ENCODE measurements around the gene RINL.
"Not testable (repeated sequence)": the region's sequence is repeated elsewhere in the genome, so short reads cannot be mapped to it uniquely, and the experiment has no call there.

RINL gene

GRCh38 chr19:38893341-38893771 is 15.3 kb upstream of the RINL start:
- no peaks in the 10 kb centered on the region for H3K9me3 ChIP-seq (ENCODE audit: severe bottlenecking)
- peak; percentile 42 for DNase-seq
- TF ChIP-seq CTCF (IDR thresholded peaks at IDR 0.05; ENCODE audit: low read depth, low read length) = no peak

GRCh38 chr19:38892841-38893240 is 14.8 kb upstream of the RINL start:
- TF ChIP-seq CTCF (IDR thresholded peaks at IDR 0.05; ENCODE audit: low read depth, low read length) = no peak
- DNase-seq = peak; percentile 25
- H3K27me3 ChIP-seq (ENCODE audit: insufficient read depth, low read depth, severe bottlenecking) = no peaks in the 10 kb centered on the region
- H3K9me3 ChIP-seq (ENCODE audit: severe bottlenecking) = no peaks in the 10 kb centered on the region
- peaks cover 3% of the 10 kb centered on the region; the same call in 1 of the 2 replicates for H3K36me3 ChIP-seq
- no peak overlapping the region for H3K4me3 ChIP-seq (ENCODE audit: low read depth, low read length)
- peak overlapping the region; percentile 29 for H3K27ac ChIP-seq

More at GRCh38 chr19:38893341-38893771, 15.3 kb upstream of the RINL start:
- Histone ChIP-seq H3K4me3 (ENCODE audit: low read depth, low read length) (no peak overlapping the region), H3K27me3 (ENCODE audit: insufficient read depth, low read depth, severe bottlenecking) (no peaks in the 10 kb centered on the region), H3K36me3 (peaks cover 3% of the 10 kb centered on the region; the same call in 1 of the 2 replicates), H3K27ac (peak overlapping the region; percentile 29)

DNA sequence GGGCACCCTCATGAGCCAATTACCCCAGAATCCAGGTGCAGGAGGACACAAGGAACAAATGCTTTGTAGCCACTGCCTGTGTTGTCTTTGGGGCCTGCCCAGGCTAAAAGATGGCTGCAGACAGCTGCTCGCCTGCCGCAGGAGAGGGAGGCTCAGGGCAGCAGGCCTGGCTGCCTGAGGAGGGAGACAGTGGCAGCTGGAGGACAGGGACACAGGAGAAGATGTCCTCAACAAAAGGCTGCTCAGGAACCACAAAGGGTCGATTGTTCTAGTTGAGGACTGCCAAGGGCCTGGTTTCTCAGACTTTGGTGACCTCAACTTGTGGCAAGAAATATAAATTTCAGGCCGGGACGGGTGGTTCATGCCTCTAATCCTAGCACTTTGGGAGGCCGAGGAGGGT is 13.7 kb upstream of the RINL start:
- peaks cover 3% of the 10 kb centered on the region; the same call in 1 of the 2 replicates for H3K36me3 ChIP-seq

GRCh38 chr19:38890686-38891085 is 12.6 kb upstream of the RINL start:
- TF ChIP-seq CTCF (IDR thresholded peaks at IDR 0.05; ENCODE audit: low read depth, low read length) = no peak
- Histone ChIP-seq H3K9me3 (ENCODE audit: severe bottlenecking) (no peaks in the 10 kb centered on the region), H3K27me3 (ENCODE audit: insufficient read depth, low read depth, severe bottlenecking) (no peaks in the 10 kb centered on the region), H3K27ac (no peak overlapping the region), H3K4me3 (ENCODE audit: low read depth, low read length) (no peak overlapping the region), H3K36me3 (peaks cover 3% of the 10 kb centered on the region; the same call in 1 of the 2 replicates)
- DNase-seq = no peak

More for the DNA sequence above, 13.7 kb upstream of the RINL start:
- no peak overlapping the region for H3K27ac ChIP-seq
- no peaks in the 10 kb centered on the region for H3K27me3 ChIP-seq (ENCODE audit: insufficient read depth, low read depth, severe bottlenecking)
- H3K9me3 ChIP-seq (ENCODE audit: severe bottlenecking) = no peaks in the 10 kb centered on the region
- H3K4me3 ChIP-seq (ENCODE audit: low read depth, low read length) = no peak overlapping the region
- no peak for TF ChIP-seq CTCF (IDR thresholded peaks at IDR 0.05; ENCODE audit: low read depth, low read length)
- DNase-seq = no peak

GRCh38 chr19:38889803-38890202 is 11.7 kb upstream of the RINL start:
- TF ChIP-seq CTCF (IDR thresholded peaks at IDR 0.05; ENCODE audit: low read depth, low read length) = no peak
- no peaks in the 10 kb centered on the region for H3K9me3 ChIP-seq (ENCODE audit: severe bottlenecking)
- H3K27me3 ChIP-seq (ENCODE audit: insufficient read depth, low read depth, severe bottlenecking) = no peaks in the 10 kb centered on the region
- H3K36me3 ChIP-seq = peaks cover 3% of the 10 kb centered on the region; the same call in 1 of the 2 replicates
- DNase-seq = no peak
- H3K4me3 ChIP-seq (ENCODE audit: low read depth, low read length) = no peak overlapping the region
- no peak overlapping the region for H3K27ac ChIP-seq

GRCh38 chr19:38888876-38889275 is 10.8 kb upstream of the RINL start:
- Histone ChIP-seq H3K36me3 (peaks cover 3% of the 10 kb centered on the region; the same call in 1 of the 2 replicates), H3K4me3 (ENCODE audit: low read depth, low read length) (no peak overlapping the region), H3K9me3 (ENCODE audit: severe bottlenecking) (no peaks in the 10 kb centered on the region), H3K27me3 (ENCODE audit: insufficient read depth, low read depth, severe bottlenecking) (no peaks in the 10 kb centered on the region), H3K27ac (no peak overlapping the region)
- no peak for DNase-seq
- TF ChIP-seq CTCF (IDR thresholded peaks at IDR 0.05; ENCODE audit: low read depth, low read length) = no peak

- not testable (repeated sequence) for H3K36me3 ChIP-seq; H3K27ac ChIP-seq; DNase-seq; H3K27me3 ChIP-seq (ENCODE audit: insufficient read depth, low read depth, severe bottlenecking); H3K4me3 ChIP-seq (ENCODE audit: low read depth, low read length); H3K9me3 ChIP-seq (ENCODE audit: severe bottlenecking)
These were observed 6.6 kb upstream of the RINL start for GRCh38 chr19:38884691-38885090.
